HG03108 (cell line): ENCODE results near the gene DLG2.
A peak's percentile ranks its signal among the peaks of the same experiment; 100 is the strongest.
"Not testable (repeated sequence)": the region's sequence is repeated elsewhere in the genome, so short reads cannot be mapped to it uniquely, and the experiment has no call there.

Source experiments
- ATAC-seq: cut with Tn5 transposase; IDR thresholded peaks from one replicate; pipeline ENCODE4 v1.9.1; 2021; ENCODE audit warnings: moderate library complexity; ENCODE audit not compliant: unreplicated experiment

The DLG2 gene

DNA sequence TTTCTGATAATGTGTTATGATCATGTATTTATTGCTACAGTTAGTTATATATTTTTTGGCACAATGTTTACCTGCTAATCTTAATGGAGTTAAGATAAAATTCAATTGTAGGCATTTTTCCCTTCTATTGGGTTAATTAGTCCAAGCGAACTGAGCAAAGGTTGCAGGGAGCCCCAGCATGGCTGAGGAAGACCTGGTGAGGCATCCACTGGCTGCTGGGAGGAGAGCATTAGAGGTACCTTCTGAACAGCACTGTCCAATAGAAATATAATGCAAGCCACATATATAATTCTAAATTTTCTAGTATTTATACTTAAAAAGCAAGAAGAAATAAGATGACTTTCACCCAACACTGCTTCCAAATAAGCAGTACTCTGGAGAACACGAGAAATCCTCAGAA, 19.9 kb upstream of the DLG2 start:
- no peak for ATAC-seq

DNA sequence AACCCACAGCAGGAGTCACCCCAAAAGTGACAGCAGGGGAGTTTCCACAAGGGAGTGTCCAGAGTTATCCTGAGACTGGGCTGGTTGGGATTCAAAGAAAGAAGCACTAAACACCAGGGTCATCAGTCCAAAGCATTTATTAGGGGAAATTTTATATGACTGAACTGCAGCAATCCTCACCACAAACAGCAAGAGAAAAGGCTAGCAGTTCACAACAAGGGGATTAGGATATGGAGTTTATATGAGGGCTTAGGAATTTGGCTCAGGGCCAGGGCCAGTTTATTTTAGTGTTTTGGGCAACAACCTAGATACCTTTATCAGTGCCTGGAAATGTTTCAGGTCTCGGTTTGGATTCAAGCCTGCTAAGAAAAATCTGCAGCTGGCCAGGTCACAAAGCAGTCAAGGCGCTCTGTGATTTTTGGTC, 16.1 kb upstream of the DLG2 start:
- no peak for ATAC-seq

DNA sequence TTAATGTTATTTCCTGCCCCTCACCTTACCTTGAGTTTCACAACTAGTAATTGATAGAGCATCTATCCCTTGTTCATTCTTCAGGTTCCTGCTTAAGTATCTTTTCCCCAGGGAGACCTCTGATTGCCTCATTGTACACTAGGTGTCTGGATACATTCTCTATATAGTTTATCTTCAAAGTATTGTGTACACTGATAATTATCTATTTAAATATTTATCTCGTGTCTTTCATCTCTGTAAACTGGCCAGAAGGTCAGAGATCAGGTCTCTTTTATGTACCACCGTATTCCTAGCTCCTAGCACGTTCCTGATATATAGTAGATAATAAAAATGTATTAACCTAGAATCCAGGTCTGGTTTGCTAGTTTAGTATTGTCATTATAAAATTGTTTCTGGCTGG, 7.6 kb upstream of the DLG2 start:
- ATAC-seq: no peak

DNA sequence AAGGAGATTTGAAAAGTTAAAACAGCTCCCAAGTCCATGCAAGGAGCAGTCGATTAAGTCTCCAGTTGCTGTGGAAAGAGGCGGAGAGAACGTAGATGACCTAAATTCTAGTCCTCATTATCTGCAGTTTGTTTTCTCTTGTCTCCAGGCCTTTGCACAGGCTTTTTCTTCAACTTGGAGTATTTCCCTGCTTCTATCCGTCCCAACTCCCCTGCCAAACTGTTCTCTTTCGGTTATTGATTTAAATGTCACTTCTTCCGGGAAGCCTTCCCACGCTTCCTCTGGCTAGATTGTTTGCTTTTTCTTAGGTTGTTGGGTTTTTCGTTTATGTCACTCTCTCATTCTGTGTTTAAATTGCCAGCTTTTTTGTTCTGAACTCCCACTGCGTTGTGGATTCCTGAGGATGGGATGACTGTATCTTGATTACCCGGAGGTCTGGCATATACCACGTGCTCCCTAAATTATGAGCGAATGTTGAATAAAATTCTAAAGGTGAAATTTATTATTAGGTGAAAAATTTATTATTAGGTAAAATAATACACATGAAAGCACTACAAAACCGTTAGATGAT, 1.7 kb upstream of the DLG2 start:
- no peak for ATAC-seq

- peak; percentile 99 for ATAC-seq
These were observed 1.0 kb upstream of the DLG2 start, which contains the start of gene TMEM126B for GRCh38 chr11:85627998-85628770. TSS of gene TMEM126B (plus strand) at chr11:85628593. CDS start at chr11:85628608, 15 bp downstream.

- ATAC-seq: no peak
These were observed 648 bp downstream of the DLG2 start for GRCh38 chr11:85626496-85626895.

GRCh38 chr11:85620256-85620655, 6.9 kb downstream of the DLG2 start:
- ATAC-seq: no peak

DNA sequence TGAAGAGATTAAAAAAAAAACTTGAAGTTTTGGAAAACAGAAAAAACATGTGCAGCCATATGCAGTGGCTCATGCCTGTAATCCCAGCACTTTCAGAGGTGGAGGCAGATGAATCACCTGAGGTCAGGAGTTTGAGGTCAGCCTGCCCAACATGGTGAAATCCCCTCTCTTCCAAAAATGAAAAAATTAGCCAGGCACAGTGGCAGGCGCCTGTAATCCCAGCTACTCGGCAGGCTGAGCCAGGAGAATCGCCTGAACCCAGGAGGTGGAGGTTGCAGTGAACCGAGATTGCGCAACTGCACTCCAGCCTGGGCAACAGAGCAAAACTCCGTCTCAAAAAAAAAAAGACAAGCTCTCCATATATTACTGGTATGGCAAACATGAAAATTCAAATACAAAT, 7.6 kb downstream of the DLG2 start:
- ATAC-seq: no peak

DNA sequence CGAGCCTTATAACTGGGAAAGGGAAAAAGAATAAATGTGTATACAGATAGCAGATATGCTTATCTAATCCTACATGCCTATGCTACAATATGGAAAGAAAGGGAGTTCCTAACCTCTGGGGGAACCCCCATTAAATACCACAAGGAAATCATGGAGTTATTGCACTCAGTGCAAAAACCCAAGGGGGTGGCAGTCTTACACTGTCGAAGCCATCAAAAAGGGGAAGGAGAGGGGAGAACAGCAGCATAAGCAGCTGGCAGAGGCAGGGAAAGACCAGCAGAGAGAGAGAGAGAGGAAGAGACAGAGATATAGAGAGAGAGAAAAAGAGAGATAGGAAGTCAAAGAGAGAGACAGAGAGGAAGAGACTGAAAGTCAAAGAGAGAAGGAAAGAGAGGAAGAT, 15.5 kb downstream of the DLG2 start:
- ATAC-seq: not testable (repeated sequence)

GRCh38 chr11:85609286-85609685, 17.9 kb downstream of the DLG2 start:
- ATAC-seq: not testable (repeated sequence)

GRCh38 chr11:85608621-85609020, 18.5 kb downstream of the DLG2 start:
- not testable (repeated sequence) for ATAC-seq

- ATAC-seq: not testable (repeated sequence)
These were observed 20.9 kb downstream of the DLG2 start for GRCh38 chr11:85606237-85606636.

DNA sequence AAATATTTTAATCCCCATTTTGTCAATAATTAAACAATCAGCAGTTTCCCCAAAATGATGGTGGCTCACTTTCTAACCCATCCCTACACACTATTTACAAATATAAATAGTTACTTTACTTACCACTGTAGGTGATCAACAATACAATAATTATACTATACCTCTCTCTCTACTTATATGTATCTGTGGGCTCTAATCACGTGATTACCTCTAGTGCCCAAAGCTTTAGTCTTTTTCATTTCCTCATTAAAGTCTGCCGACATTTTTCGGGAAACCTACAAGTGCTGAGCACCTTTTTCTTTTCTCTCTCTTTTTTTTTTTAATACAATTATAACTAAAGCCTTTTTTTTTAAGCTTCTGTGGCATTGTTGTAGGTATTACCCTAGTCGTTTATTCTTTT, 23.9 kb downstream of the DLG2 start:
- no peak for ATAC-seq

- ATAC-seq: no peak
These were observed 24.5 kb downstream of the DLG2 start for GRCh38 chr11:85602526-85603213.

DNA sequence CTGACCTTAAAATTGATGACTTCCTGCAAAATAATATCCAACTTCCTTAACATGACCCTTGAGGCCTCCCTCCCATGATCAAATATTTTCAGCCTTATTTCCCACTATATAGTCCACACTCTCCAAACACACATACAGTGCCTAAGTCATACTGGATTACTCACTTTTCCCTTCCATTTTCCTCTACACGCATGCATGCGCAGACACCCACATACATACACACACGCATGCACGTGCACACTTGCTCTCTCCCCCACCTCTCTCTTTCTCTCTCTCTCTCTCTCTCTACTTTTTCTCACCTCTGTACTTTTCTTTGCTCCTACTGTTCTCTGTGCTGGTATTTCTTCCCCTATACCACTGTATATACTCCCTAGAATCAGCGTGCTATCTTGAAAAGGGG, 28.1 kb downstream of the DLG2 start:
- ATAC-seq: no peak

- no peak for ATAC-seq
These were observed 30.3 kb downstream of the DLG2 start for GRCh38 chr11:85596886-85597285.

DNA sequence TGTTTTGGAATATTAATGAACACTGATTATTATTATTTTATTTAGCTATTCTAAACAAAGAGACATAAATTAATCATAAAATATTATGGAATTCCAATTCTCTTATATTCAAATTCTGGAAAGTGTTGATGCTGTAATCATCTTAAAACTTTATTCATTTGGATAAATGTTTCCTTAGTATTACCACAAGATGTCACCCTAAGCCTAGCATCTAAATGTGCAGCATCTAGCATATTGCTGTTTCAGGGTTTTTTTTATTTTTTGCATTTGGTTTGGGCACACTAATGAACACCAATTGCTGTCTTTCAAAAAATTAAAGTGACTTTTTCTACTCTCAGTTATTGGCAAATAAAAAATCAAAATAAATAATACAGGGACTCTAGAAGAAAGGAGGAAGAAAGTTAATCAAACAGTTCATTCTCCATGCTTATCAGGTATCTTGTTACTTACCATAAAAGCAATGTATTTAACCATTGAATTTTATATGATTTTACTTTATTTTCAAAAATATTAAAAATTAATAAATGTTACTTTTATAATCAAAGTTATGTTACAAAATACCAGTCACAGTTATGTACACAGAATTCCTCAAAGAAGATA, 31.8 kb downstream of the DLG2 start:
- no peak for ATAC-seq

- ATAC-seq: no peak
These were observed 36.2 kb downstream of the DLG2 start for GRCh38 chr11:85590848-85591483.

GRCh38 chr11:85589373-85589772, 37.8 kb downstream of the DLG2 start:
- ATAC-seq: no peak

- no peak for ATAC-seq
These were observed 45.0 kb downstream of the DLG2 start for GRCh38 chr11:85582111-85582510.

DNA sequence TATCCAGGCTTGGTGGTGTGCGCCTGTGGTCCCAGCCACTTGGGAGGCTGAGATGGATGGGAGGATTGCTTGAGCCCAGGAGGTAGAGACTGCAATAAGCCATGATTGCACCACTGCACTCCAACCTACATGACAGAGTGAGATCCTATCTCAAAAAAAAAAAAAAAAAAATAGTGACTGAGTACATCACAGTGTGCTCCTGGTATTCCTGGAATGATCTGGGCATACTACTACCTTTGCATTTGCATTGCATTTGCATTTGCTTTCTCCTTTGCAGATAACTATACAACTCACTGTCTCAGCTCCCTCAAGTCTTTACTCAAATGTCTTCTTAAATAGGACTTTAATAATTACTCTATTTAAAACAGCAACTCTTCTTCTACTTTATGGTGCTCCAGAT, 51.8 kb downstream of the DLG2 start:
- ATAC-seq: no peak
